Measurements from ENCODE around the gene TMEM185B.
"Not testable (repeated sequence)": the region's sequence is repeated elsewhere in the genome, so short reads cannot be mapped to it uniquely, and the experiment has no call there.

The TMEM185B gene

DNA sequence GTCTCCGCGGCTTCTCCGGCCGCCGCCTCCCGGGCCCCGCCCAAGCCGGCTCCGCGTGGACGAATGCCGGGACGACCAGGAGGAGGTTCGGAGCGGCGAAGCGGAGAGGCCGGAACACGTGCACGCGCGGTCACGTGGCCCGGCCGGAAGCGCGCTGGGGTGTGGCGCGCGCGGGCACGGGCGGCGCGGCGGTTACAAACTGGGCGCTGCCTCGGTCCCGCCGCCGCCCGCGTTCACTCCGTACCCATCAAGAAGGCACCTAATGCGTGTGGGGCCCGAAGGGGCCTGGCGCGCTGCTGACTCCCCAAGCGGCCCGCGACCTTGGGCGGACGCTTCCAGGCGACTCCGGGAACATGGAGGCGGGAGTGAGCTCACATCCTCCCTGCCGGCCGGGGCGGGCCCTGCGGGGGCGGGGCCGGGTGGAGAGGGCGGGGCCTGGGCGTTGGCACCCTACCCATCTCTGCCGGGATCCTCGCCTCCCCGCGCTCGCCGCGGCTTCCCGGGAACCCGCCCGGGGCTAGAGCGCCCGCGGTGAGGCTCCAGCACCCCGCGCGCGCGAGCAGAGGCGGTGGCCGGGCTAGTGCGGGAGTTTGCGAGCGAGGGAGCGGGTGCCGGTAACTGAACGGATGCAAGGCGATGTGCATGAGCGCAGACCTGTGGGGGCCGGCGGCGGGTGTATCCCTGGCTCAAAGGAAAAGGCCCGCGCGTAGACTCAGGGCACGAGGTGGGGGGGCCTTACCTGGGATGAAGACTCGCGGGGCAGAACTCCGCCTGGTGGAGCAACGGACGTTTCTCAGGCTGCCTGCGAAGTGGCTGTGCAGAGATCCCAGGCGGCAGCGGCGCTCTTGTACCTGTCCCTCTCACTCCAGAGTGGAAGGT lies at the start of gene TMEM185B:
TSS of gene TMEM185B (minus strand) at position 367 of the 879 bp plus-strand sequence. CDS start 424 bp downstream, outside the sequence.
- peak; percentile 90 to 92 for ATAC-seq

DNA sequence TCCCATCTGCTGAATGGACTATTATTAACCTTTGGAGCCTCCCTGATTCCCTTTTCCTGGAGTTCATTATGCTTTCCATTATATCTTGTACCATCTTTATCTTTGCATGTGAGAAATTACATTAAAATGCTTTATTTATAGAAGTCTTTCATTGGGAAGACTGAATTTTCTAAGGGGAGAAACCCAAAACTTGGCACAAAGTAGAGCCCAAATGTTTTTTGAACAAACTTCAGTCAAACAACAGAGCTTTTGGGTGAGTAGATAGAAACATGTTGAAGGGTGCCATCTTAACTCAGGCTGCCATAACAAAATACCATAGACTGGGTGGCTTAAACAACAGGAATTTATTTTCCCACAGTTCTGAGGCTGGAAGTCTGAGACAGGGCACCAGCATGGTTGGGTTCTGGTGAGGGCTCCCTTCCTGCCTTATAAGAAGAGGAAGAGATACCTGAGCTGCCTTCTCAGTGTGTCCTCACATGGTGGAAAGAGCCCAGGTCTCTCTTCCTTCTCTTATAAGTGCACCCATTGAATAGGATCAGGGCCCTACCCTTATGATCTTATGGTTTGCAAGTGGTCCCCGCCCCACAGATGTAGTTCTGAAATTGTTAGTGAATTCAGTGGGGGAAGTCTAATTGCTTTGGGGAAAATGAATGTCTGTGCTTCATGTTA lies 48.6 kb upstream of the TMEM185B start:
- ATAC-seq = no peak

DNA sequence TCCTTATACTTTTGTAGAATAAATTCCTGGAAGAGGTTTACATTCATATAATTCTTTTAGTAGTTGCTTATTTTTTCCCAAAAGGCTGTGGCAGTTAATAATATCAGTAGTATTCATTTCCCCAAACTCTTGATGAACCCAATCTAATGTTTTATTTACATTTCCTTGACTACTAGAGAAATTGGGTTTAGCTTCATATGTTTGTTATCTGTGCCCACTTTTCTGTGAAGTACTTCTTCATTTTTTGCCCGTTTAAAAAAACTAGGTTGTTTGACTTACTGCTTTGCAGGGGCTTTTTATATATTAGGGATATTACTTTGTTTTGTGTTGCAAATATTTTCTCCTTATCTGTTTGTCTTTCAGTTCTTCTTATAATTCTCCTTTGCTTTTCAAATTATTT lies 46.6 kb upstream of the TMEM185B start:
- no peak for ATAC-seq

DNA sequence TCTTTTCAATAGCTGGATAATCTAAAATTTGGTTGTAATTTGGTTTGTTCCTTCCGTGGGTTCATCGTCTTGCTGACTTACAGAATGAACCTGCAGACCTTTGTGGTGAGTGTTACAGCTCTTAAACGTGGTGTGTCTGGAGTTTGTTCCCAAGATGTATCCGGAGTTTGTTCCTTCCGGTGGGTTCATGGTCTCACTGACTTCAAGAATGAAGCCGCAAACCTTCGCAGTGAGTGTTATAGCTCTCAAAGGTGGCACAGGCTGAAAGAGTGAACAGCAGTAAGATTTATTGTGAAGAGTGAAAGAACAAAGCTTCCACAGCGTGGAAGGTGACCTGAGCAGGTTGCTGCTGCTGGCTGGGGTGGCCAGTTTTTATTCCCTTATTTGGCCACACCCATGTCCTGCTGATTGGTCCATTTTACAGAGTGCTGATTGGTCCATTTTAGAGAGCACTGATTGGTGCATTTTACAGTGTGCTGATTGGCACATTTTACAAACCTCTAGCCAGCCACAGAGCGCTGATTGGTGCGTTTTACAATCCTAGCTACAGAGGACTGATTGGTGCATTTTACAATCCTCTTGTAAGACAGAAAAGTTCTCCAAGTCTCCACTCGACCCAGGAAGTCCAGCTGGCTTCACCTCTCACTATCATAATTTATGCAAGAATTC lies 46.0 kb upstream of the TMEM185B start:
- no peak for ATAC-seq

DNA sequence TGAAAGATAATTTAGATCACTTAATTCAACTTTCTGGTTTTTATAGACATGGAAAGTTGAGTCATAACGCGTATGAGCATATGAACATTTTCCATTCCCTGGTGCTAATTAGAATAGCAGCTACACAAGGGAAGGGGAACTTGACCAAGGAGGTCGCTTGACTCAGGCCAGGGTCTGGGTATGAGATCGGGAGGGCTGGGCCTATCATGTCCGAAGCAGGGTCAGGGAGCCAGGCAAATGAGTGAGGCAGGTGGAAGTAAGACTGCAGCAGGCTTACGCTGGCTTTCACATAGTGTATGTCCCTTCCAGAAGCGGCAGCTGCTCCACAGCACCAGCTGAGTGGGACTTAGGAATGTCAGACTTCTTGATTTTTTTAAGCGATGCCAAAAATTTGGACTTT lies 44.1 kb upstream of the TMEM185B start:
- peak in 1 of 2 donors; percentile 78 for ATAC-seq

DNA sequence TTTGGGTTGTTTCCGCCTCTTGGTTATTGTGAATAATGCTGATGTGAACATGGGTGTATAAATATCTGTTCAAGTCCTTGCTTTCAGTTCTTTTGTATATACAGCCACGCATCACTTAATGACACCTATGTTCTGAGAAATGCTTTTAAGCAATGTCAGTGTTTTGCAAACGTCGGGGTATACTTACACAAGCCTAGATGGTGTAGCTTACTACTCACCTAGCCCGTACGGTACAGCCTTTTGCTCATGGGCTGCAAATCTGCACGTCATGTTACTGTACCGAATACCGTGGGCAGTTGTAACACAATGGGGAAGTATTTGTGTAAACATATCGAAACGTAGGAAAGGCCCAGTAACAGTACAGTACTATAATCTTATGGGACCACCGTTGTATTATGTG lies 41.8 kb upstream of the TMEM185B start:
- ATAC-seq = no peak

DNA sequence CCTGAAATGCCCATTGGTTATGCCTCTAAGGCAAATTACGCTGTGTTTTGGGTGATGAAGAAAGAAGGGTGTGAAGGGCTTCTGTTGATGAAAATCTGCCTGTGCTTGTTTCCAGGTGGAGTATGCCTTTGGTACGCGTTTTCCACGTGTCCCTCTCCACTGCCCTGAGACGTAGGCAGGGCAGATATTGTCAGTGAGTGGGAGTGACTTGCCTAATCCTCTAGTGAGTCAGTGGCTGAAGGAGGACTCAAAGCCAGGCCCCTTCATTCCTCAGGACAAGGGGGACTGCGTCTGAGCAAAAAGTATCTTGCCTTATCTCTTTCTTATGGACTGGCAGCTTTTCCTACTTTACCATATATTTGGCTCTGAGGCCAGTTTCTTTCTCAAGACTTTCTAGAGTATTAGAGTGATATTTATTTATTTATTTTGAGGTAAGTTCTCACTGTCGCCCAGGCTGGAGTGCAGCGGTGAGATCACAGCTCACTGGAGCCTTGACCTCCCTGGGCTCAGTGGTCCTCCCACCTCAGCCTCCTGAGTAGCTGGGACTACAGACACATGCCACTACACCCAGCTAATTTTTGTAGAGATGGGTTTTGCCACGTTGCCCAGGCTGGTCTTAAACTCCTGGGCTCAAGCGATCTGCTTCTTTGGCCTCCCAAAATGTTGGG lies 39.7 kb upstream of the TMEM185B start:
- no peak for ATAC-seq

DNA sequence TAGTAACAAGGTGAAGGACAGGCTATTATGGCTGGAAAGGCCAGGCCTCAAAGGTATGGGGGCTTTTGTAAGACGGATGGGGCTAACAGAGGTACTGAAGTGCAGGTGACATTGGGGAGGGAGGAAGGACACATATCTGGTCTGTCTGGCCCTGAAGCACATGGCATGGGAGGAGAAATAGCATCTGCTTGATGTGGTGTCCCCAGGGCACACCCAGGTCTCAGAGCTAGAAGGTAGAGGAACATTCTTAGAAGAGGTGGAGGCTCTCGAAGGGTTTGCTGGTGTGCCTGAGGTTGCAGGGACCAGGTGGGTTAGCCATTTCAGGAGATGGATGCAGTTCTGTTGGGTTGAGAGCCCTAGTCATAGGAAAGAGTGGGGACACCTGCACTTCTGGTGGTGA lies 39.0 kb upstream of the TMEM185B start:
- ATAC-seq = no peak

DNA sequence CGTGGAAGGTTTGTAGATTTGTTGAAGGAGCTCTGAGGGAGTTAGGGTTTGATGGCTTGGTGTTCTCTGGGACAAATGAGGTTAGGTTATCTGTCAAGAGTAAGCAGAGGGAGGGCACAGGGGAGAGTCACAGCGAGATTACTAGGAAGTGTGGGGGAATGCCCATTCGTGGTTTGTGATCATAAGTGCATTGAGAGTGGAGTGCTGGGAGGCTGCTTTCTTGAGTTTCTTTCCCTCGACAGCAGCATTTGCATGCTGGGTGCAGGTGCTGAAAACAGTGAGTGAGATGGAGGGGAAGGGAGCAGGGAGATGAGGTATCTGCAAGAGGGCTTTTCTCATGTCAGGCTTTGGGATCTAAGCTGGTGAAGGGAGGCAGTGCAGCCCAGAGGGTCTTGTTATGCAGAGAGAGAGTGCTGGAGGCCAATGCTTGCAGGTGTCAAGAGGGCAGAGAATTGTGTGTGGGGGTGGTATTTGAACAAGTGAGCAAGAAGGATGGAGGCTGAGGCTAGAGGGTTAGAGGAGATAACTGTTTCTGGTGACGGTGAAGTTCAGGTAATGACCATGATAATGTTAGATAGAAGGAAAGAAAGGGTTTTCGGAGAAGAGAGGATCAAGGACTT lies 38.3 kb upstream of the TMEM185B start:
- peak; percentile 95 to 97 for ATAC-seq

DNA sequence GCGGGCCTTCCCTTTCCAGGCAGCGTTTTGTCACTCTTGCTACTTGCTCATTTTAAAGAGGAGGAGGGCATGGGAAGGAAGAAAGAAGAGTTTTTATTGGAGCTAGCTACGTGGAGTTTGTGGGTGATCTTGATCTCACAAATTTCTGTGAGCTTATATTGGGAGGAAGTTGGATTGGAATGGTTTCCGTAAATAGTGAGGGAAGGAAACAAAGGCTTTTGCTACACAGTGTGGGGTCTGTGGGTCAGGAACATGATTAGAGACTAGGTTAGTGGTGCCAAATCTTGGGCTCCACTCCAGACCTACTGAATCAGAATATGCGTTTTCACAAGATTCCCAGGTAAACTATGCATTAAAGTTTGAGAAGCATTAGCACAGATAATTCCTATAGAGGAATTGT lies 37.5 kb upstream of the TMEM185B start:
- no peak for ATAC-seq

DNA sequence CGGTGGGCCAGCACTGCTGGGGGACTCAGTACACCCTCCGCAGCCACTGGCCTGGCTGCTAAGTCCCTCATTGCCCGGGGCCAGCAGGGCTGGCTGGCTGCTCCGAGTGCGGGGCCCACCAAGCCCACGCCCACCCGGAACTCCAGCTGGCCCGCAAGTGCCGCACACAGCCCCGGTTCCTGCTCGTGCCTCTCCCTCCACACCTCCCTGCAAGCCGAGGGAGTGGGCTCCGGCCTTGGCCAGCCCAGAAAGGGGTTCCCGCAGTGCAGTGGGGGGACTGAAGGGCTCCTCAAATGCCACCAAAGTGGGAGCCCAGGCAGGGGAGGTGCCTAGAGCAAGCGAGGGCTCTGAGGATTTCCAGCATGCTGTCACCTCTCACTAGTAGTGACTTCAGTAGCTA lies 36.7 kb upstream of the TMEM185B start:
- ATAC-seq = not testable (repeated sequence)

DNA sequence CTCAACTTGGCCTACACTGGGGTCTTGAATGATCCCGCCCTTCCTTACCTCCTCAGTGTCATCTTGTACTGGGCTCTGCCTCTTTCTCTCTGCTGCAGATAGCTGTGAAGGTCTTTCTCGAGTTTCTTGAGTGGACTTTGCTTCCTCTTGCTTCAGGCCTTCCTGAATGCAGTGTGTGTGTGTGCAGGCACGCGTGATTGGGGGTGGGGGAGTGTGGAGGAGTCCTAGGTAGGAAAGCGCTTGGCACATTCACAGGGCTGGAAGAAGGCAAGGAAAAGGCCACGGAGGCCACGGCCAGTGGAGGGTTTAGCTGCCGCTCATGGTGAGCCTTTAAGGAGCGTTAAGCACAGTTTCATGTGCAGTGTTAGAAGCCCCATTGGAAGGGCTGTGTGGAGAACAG lies 35.0 kb upstream of the TMEM185B start:
- no peak for ATAC-seq

DNA sequence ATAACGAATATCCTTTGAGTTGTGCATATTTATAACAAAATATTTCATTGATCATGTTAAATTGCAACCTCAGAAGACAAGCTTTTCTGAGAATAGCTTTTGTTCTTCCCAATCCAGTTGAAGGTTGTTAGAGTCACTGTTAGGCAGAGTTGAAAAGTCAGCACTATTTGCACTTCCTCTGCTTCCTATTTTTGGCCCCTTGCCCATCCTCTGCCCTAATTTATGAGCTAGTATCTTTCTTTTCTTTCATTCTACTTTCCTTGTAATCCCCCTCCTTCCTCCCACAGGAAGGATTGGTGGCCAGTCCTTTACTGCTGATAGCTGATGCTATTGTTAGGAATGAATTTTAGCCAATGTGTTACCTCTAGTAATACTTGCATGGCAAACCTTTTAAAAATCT lies 34.3 kb upstream of the TMEM185B start:
- ATAC-seq = no peak

DNA sequence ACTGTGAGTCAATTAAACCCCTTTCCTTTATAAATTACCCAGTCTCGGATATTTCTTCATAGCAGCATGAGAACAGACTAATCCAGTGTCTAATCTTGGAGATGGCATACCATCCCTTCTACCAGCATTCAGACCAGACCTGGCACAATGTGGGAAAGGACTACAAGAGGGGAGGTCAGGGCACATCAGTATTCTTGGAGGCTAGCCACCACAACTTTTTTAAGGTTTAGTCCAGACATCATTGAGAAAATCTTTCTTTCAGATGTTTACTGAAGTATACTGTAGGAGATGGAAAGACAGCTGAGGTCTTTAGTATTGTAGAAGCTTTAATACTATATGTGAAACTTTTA lies 33.4 kb upstream of the TMEM185B start:
- ATAC-seq = no peak

DNA sequence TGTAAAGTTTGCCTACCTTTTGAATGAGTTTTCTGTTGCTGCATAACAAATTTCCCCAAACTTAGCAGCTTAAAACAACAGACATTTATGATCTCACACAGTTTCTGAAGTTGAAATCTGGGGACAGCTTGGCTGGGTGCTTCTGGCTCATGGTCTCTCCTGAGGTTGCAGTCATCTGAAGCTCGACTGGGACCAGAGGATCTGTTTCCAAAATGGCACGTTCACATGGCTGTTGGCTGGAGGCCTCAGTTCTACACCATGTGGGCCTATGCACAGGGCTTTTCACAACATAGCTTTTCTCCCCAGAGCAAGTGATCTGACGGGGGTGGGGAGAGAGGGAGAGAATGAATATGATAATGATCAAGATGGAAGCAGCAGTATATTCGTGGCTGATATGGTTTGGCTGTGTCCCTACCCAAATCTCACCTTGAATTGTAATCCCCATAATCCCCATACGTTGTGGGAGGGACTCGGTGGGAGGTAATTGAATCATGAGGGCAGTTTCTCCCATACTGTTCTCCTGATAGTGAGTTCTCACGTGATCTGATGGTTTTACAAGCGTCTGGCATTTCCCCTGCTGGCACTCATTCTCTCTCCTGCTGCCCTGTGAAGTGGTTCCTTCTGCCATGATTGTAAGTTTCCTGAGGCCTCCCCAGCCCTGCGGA lies 32.9 kb upstream of the TMEM185B start:
- ATAC-seq = no peak

DNA sequence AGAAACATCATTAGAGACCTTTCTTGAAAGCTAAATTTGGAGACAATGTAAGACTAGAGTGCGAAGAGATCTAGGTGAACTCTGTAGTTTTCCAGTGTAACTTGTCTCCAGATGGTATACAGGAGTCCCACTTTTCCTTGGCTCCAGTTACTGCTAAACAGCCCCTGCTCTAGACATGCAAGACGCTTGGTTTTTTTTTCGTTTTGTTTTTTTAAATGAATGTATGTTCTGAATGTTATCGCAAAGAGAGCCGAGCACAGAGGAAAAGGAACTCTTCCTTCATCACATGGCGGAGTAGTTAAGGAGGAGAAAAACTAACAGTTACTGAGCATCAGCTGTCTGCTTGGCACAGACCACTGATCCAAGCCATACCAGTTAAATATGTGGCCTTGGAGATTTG lies 31.9 kb upstream of the TMEM185B start:
- ATAC-seq = no peak

DNA sequence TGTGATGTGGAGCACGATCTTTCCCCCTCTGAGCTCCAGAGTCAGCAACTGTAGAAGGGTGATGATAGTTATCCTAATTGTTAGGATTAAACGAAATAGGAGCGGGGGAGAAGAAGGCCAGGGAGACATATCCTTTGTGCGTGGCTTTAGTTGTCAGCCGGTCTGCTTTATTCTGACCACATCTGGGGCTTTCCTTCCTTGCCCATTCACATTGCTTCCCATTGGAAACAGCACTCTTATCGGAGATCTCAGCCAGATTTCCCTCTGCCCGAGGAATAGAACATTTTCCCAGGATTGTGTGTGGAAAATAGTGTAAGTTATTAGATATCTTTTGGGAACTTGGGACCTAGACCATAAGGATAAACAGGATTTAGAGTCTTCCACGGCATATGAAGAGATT lies 31.0 kb upstream of the TMEM185B start:
- ATAC-seq = no peak

DNA sequence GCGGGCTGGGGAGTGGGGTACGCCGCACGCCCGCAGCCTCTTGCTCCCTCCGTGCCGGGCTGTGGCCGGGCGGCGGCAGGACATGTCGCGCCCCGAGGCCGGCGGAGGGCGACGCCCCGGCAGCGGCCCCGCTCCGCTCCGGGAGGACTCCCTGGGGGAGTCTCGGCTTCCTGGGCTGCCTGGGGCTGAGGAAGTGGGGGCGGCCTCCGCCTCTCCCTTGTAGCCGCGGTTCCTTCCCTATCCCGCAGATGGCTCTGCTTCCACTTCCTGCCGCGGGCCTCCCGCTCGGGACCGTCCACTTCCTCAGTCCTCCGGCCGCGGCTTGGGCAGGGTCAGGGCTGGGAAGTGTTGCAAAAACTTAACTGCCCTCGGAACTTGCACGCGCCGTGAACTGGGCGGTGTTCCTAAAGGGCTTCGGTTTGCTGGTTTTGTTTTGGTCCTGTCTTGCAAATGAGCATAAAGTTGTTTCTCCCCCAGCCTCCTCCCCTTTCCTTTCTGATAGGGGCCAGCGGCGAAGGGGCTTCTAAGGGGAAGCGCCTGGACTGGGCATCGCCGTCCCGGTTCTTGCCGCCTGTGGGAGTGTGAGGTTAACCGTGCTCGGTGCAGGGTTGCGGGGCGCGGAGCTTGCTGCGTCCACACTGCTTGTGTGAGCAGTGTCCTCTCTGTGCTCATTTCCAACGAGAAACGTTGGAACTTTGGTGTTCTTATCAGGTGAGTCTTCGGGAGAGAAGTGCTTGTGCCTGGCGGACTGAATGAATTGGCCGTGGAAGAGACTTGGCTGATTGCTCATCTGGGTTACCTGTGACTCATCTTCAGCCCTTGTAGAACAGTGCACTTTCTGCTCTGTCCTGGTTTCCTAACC lies 30.1 kb upstream of the TMEM185B start:
- ATAC-seq = peak; percentile 32 to 34

DNA sequence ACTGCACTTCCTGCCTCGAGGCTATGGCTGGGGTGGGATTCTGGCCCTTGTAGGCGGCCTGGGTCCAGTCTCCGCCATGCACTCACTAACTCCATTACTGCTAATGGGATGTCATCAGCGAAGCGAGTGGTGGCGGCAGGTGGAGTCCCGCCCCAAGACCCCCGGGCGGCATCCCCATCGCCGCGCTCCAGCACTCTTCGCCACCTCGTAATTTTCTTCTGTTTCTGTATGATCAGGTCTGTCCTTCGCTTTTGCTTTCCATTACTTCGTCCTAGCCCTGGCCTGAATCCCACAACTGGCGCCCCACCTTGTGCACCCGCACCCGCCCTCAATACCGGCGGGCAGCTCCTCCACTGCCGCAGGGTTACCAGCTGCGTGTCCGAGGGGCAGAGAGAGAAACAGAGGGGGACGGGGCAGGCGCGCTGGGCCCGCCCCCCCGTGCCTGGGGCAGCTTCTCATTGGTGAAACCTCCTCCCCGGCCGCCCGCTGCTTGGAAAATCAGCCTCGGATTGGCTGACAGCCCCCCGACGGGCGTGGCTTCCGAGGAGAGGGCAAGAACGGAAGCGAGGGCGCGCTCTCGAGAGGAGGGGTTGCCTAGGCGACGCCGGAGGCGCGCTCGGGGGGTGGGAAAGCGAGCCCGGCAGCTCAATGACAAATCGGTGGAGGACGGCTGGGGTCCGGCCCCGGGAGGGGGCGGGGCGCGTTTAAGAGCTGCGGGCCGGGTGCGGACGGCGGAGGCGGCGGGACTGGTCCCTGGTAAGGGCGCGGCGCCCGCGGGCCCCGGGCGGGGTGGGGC lies 29.2 kb upstream of the TMEM185B start, which contains the start of gene RALB:
TSS of gene RALB (plus strand) at position 628 of the 796 bp plus-strand sequence. CDS start 25,813 bp downstream, outside the sequence.
- ATAC-seq = peak; percentile 93

DNA sequence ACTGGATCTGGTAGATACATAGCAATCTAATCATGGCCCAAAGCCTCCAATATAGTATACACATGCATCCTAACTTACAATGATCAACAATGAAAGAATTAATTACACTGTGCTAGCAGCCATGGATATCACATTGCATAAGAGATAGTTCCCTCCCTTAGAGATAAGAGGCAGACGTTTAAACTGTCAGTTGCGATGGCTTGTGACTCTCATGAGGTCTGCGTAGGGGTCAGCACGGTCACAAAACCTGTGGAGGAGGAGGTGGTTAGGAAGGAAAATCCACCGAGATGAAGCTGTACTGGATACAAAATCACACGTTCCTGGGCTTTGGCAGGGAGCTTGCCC lies 28.7 kb upstream of the TMEM185B start:
- no peak for ATAC-seq
